HG03108 (cell line): ENCODE data around the gene TCERG1L.
"Not testable (repeated sequence)": the region's sequence is repeated elsewhere in the genome, so short reads cannot be mapped to it uniquely, and the experiment has no call there.

Experiments used
- ATAC-seq: cut with Tn5 transposase; IDR thresholded peaks from one replicate; pipeline ENCODE4 v1.9.1; 2021; ENCODE audit warnings: moderate library complexity; ENCODE audit not compliant: unreplicated experiment

TCERG1L gene

DNA sequence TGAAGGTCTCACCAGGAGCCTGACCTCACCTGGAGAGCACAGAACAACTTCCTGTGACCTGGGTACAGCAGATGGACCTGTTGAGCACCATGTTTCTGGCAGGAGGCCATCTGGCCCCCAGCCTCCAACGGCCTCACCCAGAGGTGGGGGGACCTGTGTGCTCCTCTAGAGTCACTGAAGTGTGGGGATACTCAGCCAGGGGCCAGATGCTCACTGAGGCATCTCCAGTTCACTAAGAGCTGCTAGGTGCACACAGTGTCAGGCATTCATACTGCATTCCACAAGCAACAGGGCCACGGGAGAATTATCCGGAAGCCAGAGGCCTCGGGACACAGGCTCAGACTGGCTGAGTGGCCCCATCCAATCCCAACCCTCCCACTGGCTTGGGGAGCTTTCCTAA, 161.4 kb downstream of the TCERG1L start:
- no peak for ATAC-seq

DNA sequence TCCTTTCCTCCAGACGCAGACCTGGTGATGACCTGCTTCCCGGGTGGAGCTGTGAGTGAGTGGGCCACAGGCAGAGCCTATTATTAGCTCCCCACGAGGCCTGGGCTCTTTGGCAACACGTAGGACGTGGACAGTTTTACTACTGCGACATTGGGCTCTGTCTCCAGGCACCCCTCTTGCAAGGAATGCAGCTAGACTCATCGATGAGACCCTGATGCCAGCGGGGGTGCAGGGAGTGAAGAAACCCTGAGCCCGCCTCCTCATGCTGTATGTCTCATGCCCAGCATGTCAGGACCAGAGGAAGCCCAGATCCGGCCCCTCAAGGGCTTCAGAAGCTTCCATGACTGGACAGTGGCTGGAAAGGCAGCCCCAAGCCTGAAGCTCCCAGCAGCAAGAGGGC, 161.9 kb downstream of the TCERG1L start:
- ATAC-seq, result no peak

DNA sequence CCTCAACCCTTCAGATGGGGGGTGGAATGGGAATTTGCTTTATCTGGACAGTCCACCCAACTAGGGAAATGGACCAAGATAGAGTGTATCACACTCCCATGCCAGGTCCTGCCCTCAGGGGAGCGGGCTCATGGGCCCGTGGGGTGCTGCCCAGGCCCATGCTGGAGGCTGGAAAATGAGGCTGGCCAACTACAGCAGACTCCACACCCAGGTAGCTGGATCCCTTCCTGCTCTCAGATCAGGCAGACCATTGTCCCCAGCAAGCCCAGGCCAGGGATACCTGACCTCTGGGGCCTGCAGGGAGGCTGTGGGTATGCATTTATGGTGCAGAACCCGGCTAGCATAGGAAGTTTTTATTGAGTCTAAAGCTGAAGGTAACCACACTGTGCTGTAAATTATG, 162.4 kb downstream of the TCERG1L start:
- ATAC-seq, result no peak

DNA sequence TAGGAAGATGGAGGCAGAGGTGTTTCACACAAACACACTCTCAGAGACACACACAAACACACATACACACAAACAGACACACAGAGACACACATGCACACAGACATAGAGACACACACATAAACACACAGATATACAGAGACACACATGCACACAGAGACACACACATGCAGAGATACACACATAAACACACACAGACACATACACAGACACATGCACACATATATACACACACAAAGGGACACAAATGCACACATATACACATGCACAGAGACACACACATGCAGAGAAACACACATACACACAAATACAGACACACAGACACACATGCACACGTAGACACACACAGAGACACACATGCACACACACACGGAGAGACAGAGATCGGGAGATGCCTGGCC, 163.3 kb downstream of the TCERG1L start:
- ATAC-seq, result no peak

DNA sequence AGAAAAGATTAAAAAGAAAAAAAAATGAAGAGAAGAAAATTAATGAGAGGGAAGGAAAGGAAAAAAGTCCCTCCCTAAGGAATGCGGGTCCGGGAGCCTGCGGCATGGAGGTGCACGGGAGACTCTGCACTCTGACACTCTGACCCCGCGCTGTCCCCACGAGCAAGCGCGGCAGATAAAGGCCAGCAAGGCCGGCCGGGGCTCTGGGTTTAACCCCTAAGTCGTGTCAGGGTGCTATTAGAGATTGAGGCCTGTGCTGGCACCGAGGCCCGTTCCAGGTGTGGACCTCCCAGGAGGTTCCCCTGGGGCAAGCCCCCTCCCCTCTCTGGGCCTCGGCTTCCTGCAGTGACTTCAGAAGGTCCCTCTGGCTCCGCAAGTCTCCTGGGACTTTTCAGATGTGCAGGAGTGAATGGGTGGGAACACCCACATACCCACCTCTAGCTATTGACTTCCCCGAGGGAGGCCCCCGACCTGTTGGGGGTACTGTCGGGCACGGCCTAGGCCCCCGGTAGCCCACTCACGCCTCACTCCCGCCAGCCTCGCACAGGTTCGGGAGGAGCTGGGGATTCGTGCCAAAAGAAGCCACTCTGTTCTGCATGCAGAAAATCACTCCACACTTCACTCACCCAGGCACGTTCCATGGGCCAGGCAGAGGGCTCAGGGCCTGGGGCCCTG, 164.1 kb downstream of the TCERG1L start:
- no peak for ATAC-seq

DNA sequence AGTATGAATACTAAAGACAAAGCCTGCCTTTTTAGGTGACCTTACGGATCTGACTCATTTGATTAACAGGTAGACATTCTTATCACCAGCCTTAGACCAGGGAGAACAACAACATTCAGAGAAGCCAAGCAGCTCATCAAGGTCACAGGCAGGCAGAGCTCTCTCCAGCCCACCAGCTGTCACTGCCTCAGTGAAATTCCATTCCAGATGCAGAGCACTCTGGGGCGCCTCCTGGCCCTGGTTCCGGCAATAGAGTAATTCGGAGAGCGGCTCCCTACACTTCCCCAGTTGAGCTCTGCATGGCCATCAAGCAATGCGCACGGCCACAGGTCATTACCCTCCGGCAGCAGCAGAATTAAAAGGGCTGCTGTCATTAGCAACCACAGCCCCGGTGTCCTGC, 164.7 kb downstream of the TCERG1L start:
- no peak for ATAC-seq

DNA sequence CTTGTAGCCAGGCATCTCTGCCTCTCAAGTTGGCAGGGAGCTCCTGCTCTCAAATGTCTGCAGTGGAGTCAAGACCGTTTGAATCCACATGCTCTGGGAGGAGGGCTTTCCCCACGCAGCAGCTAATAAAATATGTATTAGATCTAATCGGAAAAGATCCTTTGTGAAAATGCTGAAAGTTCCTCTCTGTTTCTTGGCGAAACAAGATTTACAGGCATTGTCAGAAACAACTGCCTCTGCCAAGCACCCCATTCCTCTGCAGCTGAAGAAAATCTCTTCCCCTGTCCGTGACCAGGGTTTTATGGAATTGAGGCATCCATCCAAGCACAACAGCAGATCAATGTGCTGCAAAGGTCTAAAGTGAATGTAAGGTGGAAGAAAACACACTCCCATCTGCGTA, 165.8 kb downstream of the TCERG1L start:
- no peak for ATAC-seq

DNA sequence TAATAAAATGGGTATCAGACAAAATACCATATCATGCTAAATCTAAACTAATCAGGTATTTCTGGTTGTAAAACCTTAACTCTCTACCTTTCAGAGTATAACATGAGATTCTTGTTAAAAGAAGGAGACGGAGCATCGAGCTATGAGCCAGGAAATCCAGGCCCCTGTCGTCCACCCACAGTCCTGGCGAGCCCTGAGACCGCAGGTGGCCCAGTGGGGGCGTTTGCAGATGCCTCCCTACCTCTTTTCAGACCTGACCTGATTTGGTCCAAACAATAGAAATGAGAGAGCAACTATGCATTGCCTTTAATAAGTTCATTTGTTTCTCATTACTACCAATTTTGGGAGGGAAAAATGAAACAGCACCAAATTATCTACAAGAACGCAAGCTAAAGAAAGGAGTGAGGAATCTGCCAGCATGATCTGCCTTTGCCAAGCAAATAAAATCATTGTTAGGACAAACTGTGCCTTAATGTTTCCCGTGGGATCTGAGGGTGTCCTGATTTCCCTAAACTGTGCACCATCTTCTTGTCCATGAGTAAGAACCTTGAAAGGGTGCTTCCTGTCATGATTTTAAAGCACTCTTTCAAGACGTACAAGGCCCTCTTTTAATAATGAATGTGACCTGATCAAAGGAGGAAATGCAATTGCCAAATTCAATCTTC, 166.7 kb downstream of the TCERG1L start:
- ATAC-seq, result no peak

DNA sequence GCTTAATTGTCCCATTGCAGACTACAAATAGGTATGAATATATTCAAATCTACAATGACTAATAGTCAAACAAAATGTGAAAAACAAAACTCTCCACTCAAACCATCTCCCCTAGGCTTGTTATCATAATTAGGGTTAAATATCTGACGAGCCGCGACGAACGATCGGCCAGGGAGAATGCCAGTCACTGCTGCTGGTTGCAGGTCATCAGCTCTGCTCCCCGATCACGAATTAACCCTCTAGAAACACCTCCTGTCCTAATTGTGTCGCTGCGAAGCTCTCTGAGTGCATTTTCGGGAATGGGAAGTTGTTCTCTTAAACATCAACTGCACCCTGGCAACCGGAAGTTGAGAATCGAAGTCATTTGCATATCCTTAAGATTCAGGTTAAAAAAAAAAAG, 167.3 kb downstream of the TCERG1L start:
- ATAC-seq, result no peak

DNA sequence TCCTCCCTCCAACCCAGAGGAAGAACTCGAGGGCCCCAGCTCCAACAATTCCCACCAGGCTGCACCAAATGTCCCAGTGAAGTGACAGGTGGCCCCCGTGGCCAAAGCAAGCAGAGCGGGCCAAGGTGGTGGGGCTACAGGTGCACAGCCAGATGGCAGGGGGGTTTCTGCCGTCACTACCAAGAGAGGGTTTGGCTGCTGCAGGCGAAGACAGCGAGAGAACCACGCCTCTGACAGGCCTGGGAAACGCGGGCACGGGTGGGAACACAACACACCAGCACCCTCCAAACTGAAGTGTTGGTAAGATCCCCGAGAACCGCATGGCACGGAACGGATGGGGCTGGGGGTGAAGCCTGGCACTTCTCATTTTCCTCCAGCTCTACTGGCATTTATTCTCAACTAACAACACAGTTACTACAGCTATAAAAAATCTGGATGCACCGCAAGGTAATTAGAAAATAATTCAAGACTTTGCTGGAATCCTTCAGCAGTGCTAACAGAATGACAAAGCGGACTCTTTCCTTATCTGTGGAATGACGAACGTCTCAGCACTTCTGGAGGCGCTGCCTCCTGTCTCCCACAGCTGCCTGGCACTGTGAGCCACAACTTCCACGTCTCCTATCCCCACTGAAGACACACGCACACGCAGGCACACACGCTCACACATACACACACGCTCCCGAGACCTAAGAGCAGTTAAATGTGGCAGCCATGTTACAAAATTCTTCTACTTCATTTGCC, 167.9 kb downstream of the TCERG1L start:
- no peak for ATAC-seq

DNA sequence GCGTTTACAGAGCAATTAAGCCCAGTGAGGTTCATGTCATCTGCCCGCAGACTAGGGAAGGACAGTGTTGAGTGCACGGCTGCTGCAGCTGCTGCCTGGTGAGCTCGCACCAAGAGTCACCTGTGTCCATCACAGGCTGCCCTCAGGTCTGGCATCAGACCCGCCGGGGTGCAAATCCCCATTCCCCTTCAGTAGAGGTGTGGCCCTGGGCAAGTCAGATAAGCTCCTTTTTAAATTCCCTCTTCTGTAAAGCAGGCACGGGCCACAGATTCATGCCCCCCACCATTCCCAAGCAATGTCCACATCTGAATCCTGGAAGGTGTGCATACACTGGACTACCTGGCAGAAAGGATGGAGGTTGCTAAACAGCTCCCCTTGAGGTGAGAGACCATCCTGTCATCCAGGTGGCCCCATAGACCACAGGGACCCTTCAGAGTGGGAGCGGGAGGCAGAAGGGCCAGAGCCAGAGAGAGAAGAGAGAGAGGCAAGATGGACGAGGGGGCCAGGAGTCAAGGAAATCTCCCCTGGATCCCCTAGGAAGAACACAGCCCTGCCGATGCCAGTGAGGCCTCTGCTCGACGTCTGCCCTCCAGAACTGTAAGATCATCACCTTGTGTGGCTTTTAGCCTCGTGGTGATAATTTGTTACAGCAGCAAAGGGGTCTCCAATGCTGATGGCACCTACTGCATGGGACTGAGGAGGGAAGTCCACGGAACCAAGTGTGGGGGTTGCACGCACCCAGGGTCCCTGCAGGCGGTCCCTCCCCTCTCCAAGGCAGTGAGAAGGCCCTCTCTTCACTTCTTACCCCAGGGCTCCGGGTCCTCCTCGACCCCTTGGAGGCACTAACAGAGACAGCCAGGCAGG, 168.8 kb downstream of the TCERG1L start:
- no peak for ATAC-seq

DNA sequence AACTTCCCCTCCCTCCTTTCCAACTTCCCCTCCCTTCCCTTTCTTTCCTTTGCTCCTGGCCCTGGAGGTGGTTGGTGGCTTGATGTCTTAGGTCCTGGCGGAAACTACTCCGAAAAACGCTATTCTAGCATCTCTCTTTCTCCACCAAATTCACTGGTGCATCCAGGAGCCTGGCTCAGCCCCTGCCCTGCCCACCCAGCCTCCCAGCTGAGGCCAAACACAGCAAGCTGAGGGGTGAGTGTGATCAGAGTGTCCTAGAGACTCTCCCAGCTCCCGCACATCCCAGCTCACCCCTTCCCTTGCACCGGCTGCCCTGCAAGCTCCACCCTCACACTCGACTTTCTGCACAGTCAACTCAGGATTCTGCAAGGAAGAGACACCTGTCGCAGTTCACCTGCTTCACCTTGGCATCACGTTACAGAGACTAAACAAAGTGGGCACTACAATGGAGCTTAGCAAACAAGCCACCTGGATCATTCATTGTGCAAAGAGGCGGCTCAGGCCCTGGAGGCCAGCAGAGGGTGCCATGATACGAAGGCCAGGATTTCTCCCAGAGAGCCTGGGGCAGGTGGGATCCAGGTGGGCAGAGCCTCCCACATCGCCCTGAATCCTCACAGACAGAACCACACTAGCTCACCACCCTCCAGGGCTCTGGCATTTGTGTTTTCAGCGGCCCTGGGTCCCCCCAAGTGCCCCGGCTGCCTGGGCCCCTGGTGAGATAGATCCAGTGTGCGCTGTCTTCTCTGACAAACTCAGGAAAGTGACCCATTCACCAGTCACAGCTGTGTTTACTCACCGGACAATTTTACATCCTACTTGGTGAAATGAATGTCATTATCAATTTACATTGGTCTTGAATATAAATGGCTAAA, 169.6 kb downstream of the TCERG1L start:
- no peak for ATAC-seq

DNA sequence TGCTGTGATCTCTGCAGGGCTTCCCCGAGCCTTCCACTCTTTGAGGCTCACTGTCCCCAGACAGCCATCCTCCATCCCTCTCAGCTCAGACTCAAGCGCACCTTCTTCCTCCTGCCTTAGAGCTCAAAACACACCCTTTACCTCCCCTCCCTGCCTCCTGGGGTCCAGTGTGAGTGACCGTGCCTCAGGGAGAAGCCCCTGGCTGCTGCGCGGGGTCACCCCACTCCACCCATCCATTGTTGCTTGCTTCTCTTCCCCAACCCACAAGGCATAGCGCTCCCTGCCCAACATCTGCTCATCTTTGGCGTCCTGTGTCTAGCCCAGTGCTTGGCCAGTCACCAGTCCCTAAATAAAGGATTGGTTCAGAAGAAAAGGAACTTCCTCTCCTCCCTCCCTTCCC, 170.3 kb downstream of the TCERG1L start:
- no peak for ATAC-seq

DNA sequence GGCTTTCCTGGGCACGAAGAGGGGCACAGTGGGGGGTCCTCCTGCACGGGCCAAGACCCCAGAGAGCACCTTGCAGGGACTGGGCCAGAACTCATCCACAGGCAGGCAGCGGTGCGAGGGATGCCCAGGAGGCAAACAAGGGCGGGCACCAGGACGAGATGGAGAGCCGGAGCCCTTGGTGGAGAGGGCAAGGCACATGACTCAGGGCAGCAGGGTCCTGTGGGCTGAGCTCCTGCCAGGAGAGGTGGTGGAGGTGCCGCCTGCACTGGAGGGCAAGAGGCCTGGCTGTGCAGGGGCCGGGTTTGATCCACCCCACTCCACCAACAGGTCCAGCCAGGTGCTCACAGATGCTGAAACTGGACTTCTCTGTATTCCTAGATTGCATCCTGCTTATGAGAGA, 170.9 kb downstream of the TCERG1L start:
- no peak for ATAC-seq

DNA sequence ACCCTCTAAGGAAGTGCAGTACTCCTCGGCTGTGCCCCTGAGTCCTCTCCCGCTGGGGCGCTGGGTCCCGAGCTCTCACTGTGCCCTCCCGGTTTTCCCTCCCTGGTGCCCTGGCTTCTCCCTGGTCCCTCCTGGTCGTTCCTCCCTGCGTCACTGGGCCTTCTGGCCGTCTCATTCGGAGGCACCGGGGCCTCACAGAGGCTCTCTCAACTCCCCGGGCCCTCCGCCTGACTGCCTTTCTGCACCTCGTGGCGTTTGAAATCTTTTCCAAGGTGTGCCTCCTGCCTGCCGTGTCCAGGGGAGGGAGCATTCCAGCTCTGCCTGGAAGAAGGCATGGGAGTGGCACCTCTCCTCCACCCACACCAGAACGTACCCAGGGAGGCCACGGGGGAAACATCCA, 174.3 kb downstream of the TCERG1L start:
- no peak for ATAC-seq

DNA sequence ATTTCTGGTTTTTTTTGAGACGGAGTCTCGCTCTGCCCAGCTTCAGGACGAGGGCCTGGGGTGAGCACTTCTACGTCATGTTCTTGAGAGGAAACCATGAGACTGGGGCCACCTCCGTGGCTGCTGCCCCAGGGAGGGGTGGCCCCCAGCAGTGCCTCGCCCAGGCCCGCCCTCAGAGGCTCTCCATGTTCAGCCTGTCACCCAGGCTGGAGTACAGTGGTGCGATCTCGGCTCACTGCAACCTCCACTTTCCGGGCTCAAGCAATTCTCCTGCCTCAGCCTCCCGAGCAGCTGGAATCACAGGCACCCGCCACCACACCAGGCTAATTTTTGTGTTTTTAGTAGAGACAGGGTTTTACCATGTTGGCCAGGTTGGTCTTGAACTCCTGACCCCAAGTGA, 175.2 kb downstream of the TCERG1L start:
- not testable (repeated sequence) for ATAC-seq

DNA sequence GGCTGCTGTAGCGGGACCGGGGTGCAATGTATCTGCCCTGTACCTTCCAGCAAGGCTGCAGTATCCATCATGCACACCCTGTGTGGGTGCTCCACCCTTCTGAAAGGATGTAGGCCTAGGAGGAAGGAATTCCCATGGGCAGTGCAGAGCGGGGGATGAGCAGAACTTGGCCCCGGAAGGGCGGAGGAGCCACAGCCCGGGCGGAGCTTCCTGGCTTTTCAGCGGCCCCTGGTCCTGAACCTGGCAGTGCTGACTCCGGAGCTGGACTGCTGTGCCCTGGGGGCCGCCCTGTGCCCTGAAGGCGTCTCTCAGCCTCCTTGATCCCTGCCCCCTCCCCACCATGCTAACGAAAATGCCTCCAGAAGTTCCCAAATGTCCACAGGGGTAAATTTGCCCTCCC, 175.8 kb downstream of the TCERG1L start:
- ATAC-seq, result no peak

DNA sequence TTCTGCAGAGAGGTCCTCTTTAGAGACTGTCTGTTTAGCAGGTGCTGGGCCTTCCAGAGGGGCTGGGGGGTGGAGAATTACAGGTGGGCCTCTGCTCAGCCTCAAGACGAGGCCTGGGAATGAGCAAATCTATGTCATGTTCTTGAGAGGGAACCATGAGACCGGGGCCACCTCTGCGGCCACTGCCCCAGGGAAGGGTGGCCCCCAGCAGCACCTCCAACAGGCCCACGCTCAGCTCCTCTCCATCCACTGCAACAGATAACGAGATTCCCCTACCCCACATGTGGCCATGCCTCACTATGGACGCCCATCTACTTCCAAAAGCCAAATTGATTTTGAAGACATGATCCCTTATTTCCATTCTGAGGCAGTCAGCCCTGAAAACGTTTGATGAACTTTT, 176.9 kb downstream of the TCERG1L start:
- ATAC-seq, result no peak

DNA sequence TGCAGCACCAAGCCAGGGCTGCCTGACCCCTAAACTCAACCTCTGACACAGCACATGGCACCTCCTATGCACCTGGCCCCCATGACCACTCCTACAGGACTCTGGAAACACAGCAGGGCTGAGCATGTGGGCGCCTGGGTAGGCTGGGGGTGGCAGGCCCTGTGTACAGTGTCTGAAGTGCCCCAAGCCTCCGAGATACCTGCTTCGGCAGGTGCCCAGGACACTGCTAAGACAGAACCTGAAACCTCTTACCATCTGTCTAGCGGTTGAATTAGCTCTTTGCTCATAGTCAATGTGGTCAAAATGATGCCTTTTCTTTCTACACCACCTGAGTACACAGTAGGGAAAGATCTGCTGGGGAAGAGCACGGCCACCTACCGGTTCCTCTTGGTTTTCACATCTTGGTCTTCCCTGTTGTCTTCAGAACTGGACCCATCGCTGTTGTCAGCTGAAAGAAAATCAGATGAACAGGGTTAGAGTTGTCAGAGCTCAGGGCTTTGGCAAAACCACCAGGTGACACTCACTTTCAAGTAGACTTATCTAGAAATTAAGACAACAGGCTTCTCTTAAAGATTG, 177.4 kb downstream of the TCERG1L start:
- no peak for ATAC-seq

DNA sequence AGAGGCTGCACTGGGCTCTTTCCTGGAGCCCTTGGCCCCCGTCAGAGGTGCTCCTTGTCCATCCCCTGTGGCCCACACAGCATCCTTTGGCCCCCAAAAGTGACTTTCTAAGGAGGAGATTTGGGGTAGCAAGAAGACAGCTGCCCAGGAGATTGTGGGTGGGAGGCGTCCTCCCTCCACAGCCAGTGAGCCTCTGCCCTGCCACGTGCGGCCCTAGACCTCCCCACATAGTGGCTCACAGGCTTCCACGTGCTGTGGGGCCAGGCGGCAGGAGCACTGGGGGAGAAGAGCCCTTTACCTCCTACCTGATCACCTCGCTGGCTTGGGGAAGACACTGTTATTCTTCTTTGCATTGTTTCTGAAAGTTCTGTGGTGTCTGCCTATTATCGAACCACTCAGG, 178.8 kb downstream of the TCERG1L start:
- no peak for ATAC-seq
